Endodermal cell (in vitro differentiated cells): Measurements from ENCODE around the gene GOLGA1. TPM values are rescaled to one million over a fixed set of nuclear protein-coding genes. Genes with fewer than 3 reads are reported as not detected.

Source experiments
- DNase-seq: peaks from one replicate; pipeline ENCODE4 v3.0.0-alpha.2; 2017
- H3K27ac ChIP-seq: 2 replicates; pipeline ENCODE4 v1.5.1; 2013; ENCODE audit warnings: mild to moderate bottlenecking, low read depth, low read length, moderate library complexity
- H3K27me3 ChIP-seq: 2 replicates; pipeline ENCODE4 v1.6.1; 2013; ENCODE audit warnings: mild to moderate bottlenecking, low read length, moderate library complexity; ENCODE audit not compliant: insufficient read depth, control insufficient read depth, poor library complexity, severe bottlenecking
- H3K36me3 ChIP-seq: 2 replicates; pipeline ENCODE4 v1.7.0; 2013; ENCODE audit warnings: mild to moderate bottlenecking, low read length, moderate library complexity; ENCODE audit not compliant: control insufficient read depth, insufficient read depth
- H3K4me1 ChIP-seq: one replicate; pipeline ENCODE4 v1.7.0; 2013; ENCODE audit warnings: low read length; ENCODE audit not compliant: control insufficient read depth, insufficient read depth
- H3K4me3 ChIP-seq: 2 replicates; pipeline ENCODE4 v1.5.1; 2013; ENCODE audit warnings: mild to moderate bottlenecking, low read length, moderate library complexity
- H3K9ac ChIP-seq: 2 replicates; pipeline ENCODE4 v1.6.1; 2013; ENCODE audit warnings: mild to moderate bottlenecking, low read length, moderate library complexity; ENCODE audit not compliant: poor library complexity, severe bottlenecking; ENCODE audit errors: extremely low read depth
- H3K9me3 ChIP-seq: 2 replicates; pipeline ENCODE4 v1.6.1; 2013; ENCODE audit warnings: mild to moderate bottlenecking, low read length, moderate library complexity; ENCODE audit not compliant: control insufficient read depth
- H3K27ac Mint-ChIP-seq: 2 replicates; pipeline ENCODE4 v1.8.0; 2020; ENCODE audit warnings: mixed read lengths
- H3K27me3 Mint-ChIP-seq: 2 replicates; pipeline ENCODE4 v1.8.0; 2021; ENCODE audit warnings: mild to moderate bottlenecking, mixed read lengths; ENCODE audit not compliant: insufficient read depth
- H3K36me3 Mint-ChIP-seq: 2 replicates; pipeline ENCODE4 v1.8.0; 2020; ENCODE audit warnings: low read depth, mixed read lengths
- H3K4me1 Mint-ChIP-seq: 2 replicates; pipeline ENCODE4 v1.8.0; 2020; ENCODE audit warnings: mixed read lengths
- H3K4me3 Mint-ChIP-seq: 2 replicates; pipeline ENCODE4 v1.8.0; 2020; ENCODE audit warnings: mild to moderate bottlenecking, moderate library complexity, mixed read lengths
- H3K9me3 Mint-ChIP-seq: 2 replicates; pipeline ENCODE4 v1.8.0; 2020; ENCODE audit warnings: mild to moderate bottlenecking, mixed read lengths
- WGBS, 2 experiments: methylation state at CpG; one replicate each; pipeline versions ENCODE4 v1.1.5 to v1.1.7; 2013; ENCODE audit warnings: missing lambda C conversion rate in 2 of 2, mixed read lengths in 1 of 2; ENCODE audit not compliant: insufficient coverage in 1 of 2, insufficient read length in 1 of 2; 5-methylcytosine and 5-hydroxymethylcytosine counted together
- total RNA-seq, 2 donors: library from RNA; stranded (reverse); fragmentation: NEBNext Ultra II Directional in 1 of 2; extraction: Animal tissue kit (Norgen Biotek cat#: 25700) in 1 of 2; gene quantifications; 2 replicates in 1 of 2; 3 replicates in 1 of 2; pipeline ENCODE4 v1.2.1, GENCODE V29; 2021
- TF ChIP-seq, protein P1 (sequence below): fragments of 200-600 bp; sonication (generic); conservative IDR thresholded peaks from 2 replicates; pipeline ENCODE4 v1.5.0; 2021; ENCODE audit warnings: antibody characterized with exemption, mild to moderate bottlenecking

The GOLGA1 gene
- total RNA-seq, 2 donors from 2014 or later = 8.8 to 13.2 TPM

DNA sequence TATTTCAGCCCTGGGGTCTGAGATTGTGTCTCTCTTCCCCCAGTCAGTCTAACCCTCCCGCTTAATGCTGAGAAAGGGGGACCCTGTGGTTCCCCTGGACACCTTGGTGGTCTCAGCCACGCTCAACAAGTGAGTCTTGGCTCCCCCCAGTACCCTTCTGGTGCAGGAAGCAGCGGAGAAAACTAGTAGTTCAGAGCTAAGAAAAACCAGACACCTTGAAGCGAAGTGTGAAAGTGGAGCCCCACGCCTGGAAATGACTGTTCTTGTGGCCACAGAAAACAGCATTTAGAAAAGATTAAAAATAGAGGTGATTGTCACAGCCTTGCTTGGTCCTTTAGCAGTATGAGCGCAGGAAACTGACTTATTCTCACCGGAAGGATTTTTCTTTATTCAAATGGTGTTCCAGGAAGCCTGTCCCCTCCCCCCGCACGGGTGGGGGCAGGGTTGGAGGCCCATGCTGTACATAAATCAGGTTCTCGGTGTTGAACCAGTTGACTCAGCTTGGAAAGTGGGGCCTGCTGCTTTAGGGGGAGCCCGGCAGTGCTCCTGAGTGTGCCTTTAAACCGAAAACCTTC lies 70.8 kb downstream of the GOLGA1 start:
- Mint-ChIP-seq H3K36me3 (peaks cover 32% of the 10 kb centered on the region), H3K27me3 (no peaks in the 10 kb centered on the region), H3K27ac (peak overlapping the region; percentile 90), H3K9me3 (no peaks in the 10 kb centered on the region), H3K4me1 (peaks cover 35% of the 10 kb centered on the region), H3K4me3 (peak overlapping the region; percentile 92)
- TF ChIP-seq, protein P1, sequence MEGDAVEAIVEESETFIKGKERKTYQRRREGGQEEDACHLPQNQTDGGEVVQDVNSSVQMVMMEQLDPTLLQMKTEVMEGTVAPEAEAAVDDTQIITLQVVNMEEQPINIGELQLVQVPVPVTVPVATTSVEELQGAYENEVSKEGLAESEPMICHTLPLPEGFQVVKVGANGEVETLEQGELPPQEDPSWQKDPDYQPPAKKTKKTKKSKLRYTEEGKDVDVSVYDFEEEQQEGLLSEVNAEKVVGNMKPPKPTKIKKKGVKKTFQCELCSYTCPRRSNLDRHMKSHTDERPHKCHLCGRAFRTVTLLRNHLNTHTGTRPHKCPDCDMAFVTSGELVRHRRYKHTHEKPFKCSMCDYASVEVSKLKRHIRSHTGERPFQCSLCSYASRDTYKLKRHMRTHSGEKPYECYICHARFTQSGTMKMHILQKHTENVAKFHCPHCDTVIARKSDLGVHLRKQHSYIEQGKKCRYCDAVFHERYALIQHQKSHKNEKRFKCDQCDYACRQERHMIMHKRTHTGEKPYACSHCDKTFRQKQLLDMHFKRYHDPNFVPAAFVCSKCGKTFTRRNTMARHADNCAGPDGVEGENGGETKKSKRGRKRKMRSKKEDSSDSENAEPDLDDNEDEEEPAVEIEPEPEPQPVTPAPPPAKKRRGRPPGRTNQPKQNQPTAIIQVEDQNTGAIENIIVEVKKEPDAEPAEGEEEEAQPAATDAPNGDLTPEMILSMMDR = no peak
- Histone ChIP-seq H3K4me3 (peak overlapping the region; percentile 86), H3K9ac (peak overlapping the region; percentile 96), H3K36me3 (peaks cover 38% of the 10 kb centered on the region), H3K9me3 (no peaks in the 10 kb centered on the region), H3K27me3 (no peaks in the 10 kb centered on the region), H3K27ac (no peak overlapping the region), H3K4me1 (peaks cover 8% of the 10 kb centered on the region)
- 20 to 22% methylated on average over 10 to 12 of the region's 12 CpGs for WGBS, 2 experiments
- DNase-seq = no peak

GRCh38 chr9:124869466-124869985 lies 71.4 kb downstream of the GOLGA1 start:
- peaks cover 8% of the 10 kb centered on the region for H3K4me1 ChIP-seq
- peak overlapping the region; percentile 24 for H3K27ac ChIP-seq
- H3K27me3 ChIP-seq = no peaks in the 10 kb centered on the region
- H3K4me3 ChIP-seq = peak overlapping the region; percentile 86
- H3K4me3 Mint-ChIP-seq = peak overlapping the region; percentile 92
- peaks cover 32% of the 10 kb centered on the region for H3K36me3 ChIP-seq
- WGBS, 2 experiments = 0 to 1% methylated on average over 7 to 40 of the region's 41 CpGs
- TF ChIP-seq, protein P1 = no peak
- peaks cover 35% of the 10 kb centered on the region for H3K4me1 Mint-ChIP-seq
- peak overlapping the region; percentile 96 for H3K9ac ChIP-seq
- no peaks in the 10 kb centered on the region for H3K9me3 Mint-ChIP-seq
- no peaks in the 10 kb centered on the region for H3K27me3 Mint-ChIP-seq
- DNase-seq = peak; percentile 63
- H3K36me3 Mint-ChIP-seq = peaks cover 26% of the 10 kb centered on the region
- H3K9me3 ChIP-seq = no peaks in the 10 kb centered on the region
- peak overlapping the region; percentile 90 for H3K27ac Mint-ChIP-seq

GRCh38 chr9:124868511-124869465 lies 72.1 kb downstream of the GOLGA1 start:
- H3K27me3 Mint-ChIP-seq = no peaks in the 10 kb centered on the region
- TF ChIP-seq, protein P1 = peak; percentile 54
- Histone ChIP-seq H3K36me3 (peaks cover 25% of the 10 kb centered on the region), H3K4me1 (peaks cover 8% of the 10 kb centered on the region), H3K4me3 (peak overlapping the region; percentile 86), H3K9ac (peak overlapping the region; percentile 96), H3K9me3 (no peaks in the 10 kb centered on the region), H3K27ac (peak overlapping the region; percentile 84), H3K27me3 (no peaks in the 10 kb centered on the region)
- 0 to 1% methylated on average over 29 to 101 of the region's 101 CpGs for WGBS, 2 experiments
- H3K36me3 Mint-ChIP-seq = peaks cover 23% of the 10 kb centered on the region
- DNase-seq = peak; percentile 93
- peak overlapping the region; percentile 92 for H3K4me3 Mint-ChIP-seq
- peak overlapping the region; percentile 97 for H3K27ac Mint-ChIP-seq
- H3K4me1 Mint-ChIP-seq = peaks cover 35% of the 10 kb centered on the region
- H3K9me3 Mint-ChIP-seq = no peaks in the 10 kb centered on the region
